Measurements from ENCODE around the gene ZNF579. TPM values are rescaled to one million over a fixed set of nuclear protein-coding genes. Genes with fewer than 3 reads are reported as not detected.

ZNF579 gene
- total and polyA plus RNA-seq, 9 of the 15 experiments (the other 6 are each of a cell fraction or from before 2014, with no cell fraction given), result 0.06 to 15.9 (median 1.6) TPM

DNA sequence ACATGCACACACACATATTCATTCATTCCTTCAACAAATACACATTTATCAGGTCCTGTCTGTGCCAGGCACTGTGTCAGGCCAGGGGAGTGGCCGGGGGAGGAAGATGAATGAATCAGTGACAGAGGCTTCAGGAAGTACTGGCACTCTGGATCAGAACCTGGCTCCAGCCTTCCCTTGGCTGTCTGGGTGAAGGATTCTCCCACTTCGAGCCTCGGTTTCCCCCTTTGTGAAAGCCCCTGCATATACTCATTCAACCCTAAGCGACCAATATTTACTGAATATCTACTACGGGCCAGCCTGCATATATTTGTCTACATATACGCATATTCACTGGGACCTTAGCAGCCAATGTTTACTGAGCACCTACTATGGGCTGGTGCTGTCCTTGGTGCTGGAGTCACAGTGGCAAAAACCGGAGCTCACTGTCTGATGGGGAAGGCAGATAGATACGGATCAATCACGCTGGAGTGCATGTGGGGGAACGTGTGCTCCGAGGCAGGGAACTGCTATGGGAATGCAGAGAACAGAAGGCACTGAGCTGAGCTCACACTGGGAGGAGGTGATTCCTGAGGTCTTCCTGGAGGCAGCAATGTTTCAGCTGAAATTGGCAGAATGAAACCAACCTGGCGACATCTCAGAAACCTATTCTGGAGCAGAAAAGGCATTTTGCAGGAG, 636 bp upstream of the ZNF579 start (continued):
- TF ChIP-seq, protein P1, sequence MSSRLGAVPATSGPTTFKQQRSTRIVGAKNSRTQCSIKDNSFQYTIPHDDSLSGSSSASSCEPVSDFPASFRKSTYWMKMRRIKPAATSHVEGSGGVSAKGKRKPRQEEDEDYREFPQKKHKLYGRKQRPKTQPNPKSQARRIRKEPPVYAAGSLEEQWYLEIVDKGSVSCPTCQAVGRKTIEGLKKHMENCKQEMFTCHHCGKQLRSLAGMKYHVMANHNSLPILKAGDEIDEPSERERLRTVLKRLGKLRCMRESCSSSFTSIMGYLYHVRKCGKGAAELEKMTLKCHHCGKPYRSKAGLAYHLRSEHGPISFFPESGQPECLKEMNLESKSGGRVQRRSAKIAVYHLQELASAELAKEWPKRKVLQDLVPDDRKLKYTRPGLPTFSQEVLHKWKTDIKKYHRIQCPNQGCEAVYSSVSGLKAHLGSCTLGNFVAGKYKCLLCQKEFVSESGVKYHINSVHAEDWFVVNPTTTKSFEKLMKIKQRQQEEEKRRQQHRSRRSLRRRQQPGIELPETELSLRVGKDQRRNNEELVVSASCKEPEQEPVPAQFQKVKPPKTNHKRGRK (tag; IDR thresholded peaks at IDR 0.05), result no peak
- peak; percentile 44; the same call in 1 of the 2 replicates for TF ChIP-seq FOXK1 (CRISPR knock-in tag; IDR thresholded peaks at IDR 0.05; ENCODE audit: borderline replicate concordance)
- no peak for TF ChIP-seq MEF2A (IDR thresholded peaks at IDR 0.05; ENCODE audit: control insufficient read depth, low read depth, low read length)
- TF ChIP-seq TEAD4 (IDR thresholded peaks at IDR 0.05; ENCODE audit: low read length), result no peak
- 0 out of 2 replicates have a peak, but pooled peaks have one; percentile 41 for TF ChIP-seq TEAD4 (CRISPR knock-in tag; IDR thresholded peaks at IDR 0.05; ENCODE audit: borderline replicate concordance)
- TF ChIP-seq LCOR (CRISPR knock-in tag; IDR thresholded peaks at IDR 0.05), result 0 out of 2 replicates have a peak, but pooled peaks have one; percentile 48
- peak in 1 of 2 experiments; percentile 62; a peak in 1 of 4 replicates for TF ChIP-seq TEAD1 (CRISPR knock-in tag; IDR thresholded peaks at IDR 0.05)
- peak; percentile 57 for TF ChIP-seq GABPB1 (CRISPR knock-in tag; IDR thresholded peaks at IDR 0.05)
- TF ChIP-seq KDM1A (IDR thresholded peaks at IDR 0.05), result peak in 1 of 2 experiments; percentile 53; a peak in 1 of 4 replicates
- TF ChIP-seq, protein P2, sequence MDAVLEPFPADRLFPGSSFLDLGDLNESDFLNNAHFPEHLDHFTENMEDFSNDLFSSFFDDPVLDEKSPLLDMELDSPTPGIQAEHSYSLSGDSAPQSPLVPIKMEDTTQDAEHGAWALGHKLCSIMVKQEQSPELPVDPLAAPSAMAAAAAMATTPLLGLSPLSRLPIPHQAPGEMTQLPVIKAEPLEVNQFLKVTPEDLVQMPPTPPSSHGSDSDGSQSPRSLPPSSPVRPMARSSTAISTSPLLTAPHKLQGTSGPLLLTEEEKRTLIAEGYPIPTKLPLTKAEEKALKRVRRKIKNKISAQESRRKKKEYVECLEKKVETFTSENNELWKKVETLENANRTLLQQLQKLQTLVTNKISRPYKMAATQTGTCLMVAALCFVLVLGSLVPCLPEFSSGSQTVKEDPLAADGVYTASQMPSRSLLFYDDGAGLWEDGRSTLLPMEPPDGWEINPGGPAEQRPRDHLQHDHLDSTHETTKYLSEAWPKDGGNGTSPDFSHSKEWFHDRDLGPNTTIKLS (IDR thresholded peaks at IDR 0.05; ENCODE audit: borderline replicate concordance, low read depth), result no peak
- no peak for TF ChIP-seq NCOA2 (IDR thresholded peaks at IDR 0.05; ENCODE audit: partially characterized antibody in 2 of 2)
- peak; percentile 21 for TF ChIP-seq MEIS2 (IDR thresholded peaks at IDR 0.05; ENCODE audit: partially characterized antibody)
- TF ChIP-seq MTA1 (IDR thresholded peaks at IDR 0.05; ENCODE audit: borderline replicate concordance), result no peak
- peak in 1 of 2 experiments; percentile 64; a peak in 1 of 3 replicates for TF ChIP-seq CBX3 (IDR thresholded peaks at IDR 0.05; ENCODE audit: borderline replicate concordance in 1 of 2, low read length in 2 of 2)
- TF ChIP-seq GATA2 (CRISPR knock-in tag; IDR thresholded peaks at IDR 0.05), result peak; percentile 76
- no peak for TF ChIP-seq PTTG1 (tag; IDR thresholded peaks at IDR 0.05; ENCODE audit: low read depth)
- peak in 1 of 2 experiments; percentile 91; a peak in 2 of 4 replicates for TF ChIP-seq RCOR1 (IDR thresholded peaks at IDR 0.05; ENCODE audit: borderline replicate concordance in 1 of 2, low read depth in 2 of 2, low read length in 2 of 2)
- TF ChIP-seq SREBF1 (IDR thresholded peaks at IDR 0.05; ENCODE audit: borderline replicate concordance, low read depth, low read length), result no peak
- TF ChIP-seq, protein P3, sequence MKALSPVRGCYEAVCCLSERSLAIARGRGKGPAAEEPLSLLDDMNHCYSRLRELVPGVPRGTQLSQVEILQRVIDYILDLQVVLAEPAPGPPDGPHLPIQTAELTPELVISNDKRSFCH (CRISPR knock-in tag; IDR thresholded peaks at IDR 0.05), result no peak
- TF ChIP-seq, protein P3 (tag; IDR thresholded peaks at IDR 0.05), result peak; percentile 37; the same call in 1 of the 2 replicates

Measured in K562 (cell line).